Thymus (tissue), 11 donors: ENCODE data around the gene DUS1L. TPM values are rescaled to one million over a fixed set of nuclear protein-coding genes. Genes with fewer than 3 reads are reported as not detected.

Experiments
- DNase-seq, 9 donors: peaks; one replicate each; pipeline ENCODE4 v3.0.0-alpha.2; 2013; ENCODE audit warnings: low spot score in 9 of 9, low read depth in 6 of 9, missing footprints in 1 of 9
- H3K27ac ChIP-seq, 2 donors: one replicate each; pipeline ENCODE4 v1.5.1; 2013; ENCODE audit warnings: control low read depth in 1 of 2, low read depth in 1 of 2, low read length in 1 of 2, mild to moderate bottlenecking in 1 of 2, moderate library complexity in 1 of 2
- H3K27me3 ChIP-seq, 2 donors: one replicate each; pipeline ENCODE4 v1.5.1; 2013; ENCODE audit warnings: low read length in 1 of 2; ENCODE audit not compliant: control insufficient read depth in 2 of 2, insufficient read depth in 1 of 2
- H3K36me3 ChIP-seq, 2 donors: one replicate each; pipeline ENCODE4 v1.5.1; 2013; ENCODE audit warnings: low read length in 1 of 2, mild to moderate bottlenecking in 1 of 2, moderate library complexity in 1 of 2; ENCODE audit not compliant: control insufficient read depth in 2 of 2, insufficient read depth in 2 of 2
- H3K4me1 ChIP-seq, 2 donors: one replicate each; pipeline ENCODE4 v1.5.1; 2013; ENCODE audit warnings: low read length in 2 of 2; ENCODE audit not compliant: control insufficient read depth in 2 of 2, insufficient read depth in 2 of 2
- H3K4me3 ChIP-seq, 2 donors: one replicate each; pipeline ENCODE4 v1.5.1; 2013; ENCODE audit warnings: low read length in 2 of 2, control low read depth in 1 of 2, mild to moderate bottlenecking in 1 of 2
- H3K9me3 ChIP-seq, 2 donors: one replicate each; pipeline ENCODE4 v1.5.1; 2013; ENCODE audit warnings: low read length in 1 of 2, mild to moderate bottlenecking in 1 of 2; ENCODE audit not compliant: control insufficient read depth in 2 of 2, insufficient read depth in 1 of 2
- WGBS: extraction: QIAGEN DNeasy Blood & Tissue Kit; methylation state at CpG from one replicate; pipeline ENCODE4 v1.1.7; 2013; 5-methylcytosine and 5-hydroxymethylcytosine counted together
- polyA plus RNA-seq: library from polyadenylated mRNA; stranded (reverse); fragments of 200-250 nt; gene quantifications from one replicate; pipeline ENCODE4 v1.2.3, GENCODE V29; 2013
- total RNA-seq: library from RNA; stranded (reverse); fragments of 120-200 nt; gene quantifications from one replicate; pipeline ENCODE4 v1.2.4, GENCODE V29; 2013
- donor health status: healthy.

The DUS1L gene
- total and polyA plus RNA-seq, 2 donors, result 57.9 to 147 TPM

- H3K9me3 ChIP-seq, result no peaks in the 10 kb centered on the region
- H3K36me3 ChIP-seq, result peaks cover 96 to 100% of the 10 kb centered on the region in 2 donors
- H3K4me3 ChIP-seq, result no peak overlapping the region
- no peaks in the 10 kb centered on the region for H3K27me3 ChIP-seq
- H3K27ac ChIP-seq, result no peak overlapping the region
- no peak for DNase-seq
- WGBS, result 97% methylated on average over 49 of the region's 49 CpGs
- H3K4me1 ChIP-seq, result no peaks in the 10 kb centered on the region
Observed at GRCh38 chr17:82085031-82085861, 19.6 kb upstream of the DUS1L start.

- H3K4me1 ChIP-seq, result no peaks in the 10 kb centered on the region
- no peak for DNase-seq
- no peaks in the 10 kb centered on the region for H3K27me3 ChIP-seq
- no peak overlapping the region for H3K4me3 ChIP-seq
- 97% methylated on average over 31 of the region's 31 CpGs for WGBS
- no peak overlapping the region for H3K27ac ChIP-seq
- peaks cover 97 to 100% of the 10 kb centered on the region in 2 donors for H3K36me3 ChIP-seq
- no peaks in the 10 kb centered on the region for H3K9me3 ChIP-seq
Observed at GRCh38 chr17:82084373-82085030, 18.9 kb upstream of the DUS1L start.

- no peak for DNase-seq
- peaks cover 96 to 99% of the 10 kb centered on the region in 2 donors for H3K36me3 ChIP-seq
- 98% methylated on average over 55 of the region's 55 CpGs for WGBS
- no peak overlapping the region for H3K4me3 ChIP-seq
- H3K4me1 ChIP-seq, result no peaks in the 10 kb centered on the region
- no peaks in the 10 kb centered on the region for H3K27me3 ChIP-seq
- H3K27ac ChIP-seq, result no peak overlapping the region
- no peaks in the 10 kb centered on the region for H3K9me3 ChIP-seq
Observed at GRCh38 chr17:82083533-82084359, 18.1 kb upstream of the DUS1L start.

- H3K4me3 ChIP-seq, result no peak overlapping the region
- H3K27me3 ChIP-seq, result no peaks in the 10 kb centered on the region
- no peak overlapping the region for H3K27ac ChIP-seq
- 98% methylated on average over 24 of the region's 24 CpGs for WGBS
- H3K9me3 ChIP-seq, result no peaks in the 10 kb centered on the region
- DNase-seq, result no peak
- H3K4me1 ChIP-seq, result no peaks in the 10 kb centered on the region
- peaks cover 94 to 99% of the 10 kb centered on the region in 2 donors for H3K36me3 ChIP-seq
Observed at GRCh38 chr17:82083009-82083408, 17.4 kb upstream of the DUS1L start.

- 95% methylated on average over 19 of the region's 19 CpGs for WGBS
- Histone ChIP-seq H3K36me3 (peaks cover 89 to 97% of the 10 kb centered on the region in 2 donors), H3K27me3 (no peaks in the 10 kb centered on the region), H3K4me1 (no peaks in the 10 kb centered on the region), H3K4me3 (no peak overlapping the region), H3K27ac (no peak overlapping the region), H3K9me3 (no peaks in the 10 kb centered on the region)
- no peak for DNase-seq
Observed at GRCh38 chr17:82082456-82082855, 16.9 kb upstream of the DUS1L start.

- WGBS, result 96% methylated on average over 22 of the region's 22 CpGs
- H3K36me3 ChIP-seq, result peaks cover 84 to 92% of the 10 kb centered on the region in 2 donors
- H3K9me3 ChIP-seq, result no peaks in the 10 kb centered on the region
- no peak overlapping the region for H3K27ac ChIP-seq
- no peaks in the 10 kb centered on the region for H3K4me1 ChIP-seq
- no peaks in the 10 kb centered on the region for H3K27me3 ChIP-seq
- DNase-seq, result no peak
- no peak overlapping the region for H3K4me3 ChIP-seq
Observed at GRCh38 chr17:82081966-82082365, 16.4 kb upstream of the DUS1L start.

GRCh38 chr17:82081546-82081945 lies 15.9 kb upstream of the DUS1L start:
- Histone ChIP-seq H3K27ac (no peak overlapping the region), H3K27me3 (no peaks in the 10 kb centered on the region), H3K4me1 (no peaks in the 10 kb centered on the region), H3K36me3 (peaks cover 80 to 88% of the 10 kb centered on the region in 2 donors), H3K4me3 (no peak overlapping the region), H3K9me3 (no peaks in the 10 kb centered on the region)
- no peak for DNase-seq
- WGBS, result 99% methylated on average over 20 of the region's 20 CpGs

- DNase-seq, result no peak
- no peaks in the 10 kb centered on the region for H3K27me3 ChIP-seq
- no peaks in the 10 kb centered on the region for H3K9me3 ChIP-seq
Observed at GRCh38 chr17:82080789-82081464, 15.3 kb upstream of the DUS1L start.

More at GRCh38 chr17:82080789-82081464, 15.3 kb upstream of the DUS1L start:
- Histone ChIP-seq H3K4me1 (no peaks in the 10 kb centered on the region), H3K4me3 (no peak overlapping the region), H3K27ac (no peak overlapping the region), H3K36me3 (peaks cover 74 to 81% of the 10 kb centered on the region in 2 donors)
- 98% methylated on average over 44 of the region's 44 CpGs for WGBS
